ENCODE results near the gene EVI2A.

The EVI2A gene

DNA sequence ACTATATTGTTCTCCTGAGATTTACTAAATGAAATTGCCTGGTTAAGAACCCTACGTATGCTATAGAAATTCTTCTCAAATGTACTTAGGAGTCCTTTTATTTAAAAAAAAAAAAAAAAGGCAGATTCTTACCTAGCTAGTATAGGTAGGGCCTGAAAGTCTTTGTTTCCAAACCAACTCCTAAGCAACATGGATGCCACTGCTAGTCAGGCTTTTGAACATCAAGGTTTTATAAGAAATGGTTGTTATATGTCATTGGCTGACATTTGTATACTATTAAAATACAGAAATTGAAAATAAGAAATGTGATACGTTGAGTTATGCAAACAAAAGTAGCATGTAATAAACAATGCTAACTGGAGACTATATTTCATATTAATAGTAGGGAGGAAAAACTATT, 1.2 kb downstream of the EVI2A start:
- Histone ChIP-seq H3K4me2 (ENCODE audit: low read depth, low read length, poor library complexity, severe bottlenecking) (peak overlapping the region; percentile 83), H3K4me3 (ENCODE audit: low read length, poor library complexity, severe bottlenecking) (peak overlapping the region; percentile 73), H3F3A (ENCODE audit: low read depth) (peaks cover 5% of the 10 kb centered on the region; the same call in 1 of the 2 replicates), H4K20me1 (ENCODE audit: insufficient read depth, low read length, poor library complexity, severe bottlenecking) (no peaks in the 10 kb centered on the region), H3K27me3 (ENCODE audit: insufficient read depth, low read length, poor library complexity, severe bottlenecking) (no peaks in the 10 kb centered on the region), H3K79me2 (ENCODE audit: insufficient read depth, low read length) (peaks cover 55% of the 10 kb centered on the region), H3K4me1 (ENCODE audit: insufficient read depth, low read length, poor library complexity, severe bottlenecking) (peaks cover 54% of the 10 kb centered on the region), H2AFZ (ENCODE audit: low read length) (no peak overlapping the region), H3K9me2 (replicated peaks; ENCODE audit: low read depth, low read length) (no peaks in the 10 kb centered on the region), H3K9ac (ENCODE audit: low read depth, low read length, poor library complexity, severe bottlenecking) (peak overlapping the region; percentile 74), H3K36me3 (ENCODE audit: insufficient read depth, low read length) (no peaks in the 10 kb centered on the region), H3K9me3 (ENCODE audit: insufficient read depth, low read depth, low read length) (no peaks in the 10 kb centered on the region)
- TF ChIP-seq, protein P1, sequence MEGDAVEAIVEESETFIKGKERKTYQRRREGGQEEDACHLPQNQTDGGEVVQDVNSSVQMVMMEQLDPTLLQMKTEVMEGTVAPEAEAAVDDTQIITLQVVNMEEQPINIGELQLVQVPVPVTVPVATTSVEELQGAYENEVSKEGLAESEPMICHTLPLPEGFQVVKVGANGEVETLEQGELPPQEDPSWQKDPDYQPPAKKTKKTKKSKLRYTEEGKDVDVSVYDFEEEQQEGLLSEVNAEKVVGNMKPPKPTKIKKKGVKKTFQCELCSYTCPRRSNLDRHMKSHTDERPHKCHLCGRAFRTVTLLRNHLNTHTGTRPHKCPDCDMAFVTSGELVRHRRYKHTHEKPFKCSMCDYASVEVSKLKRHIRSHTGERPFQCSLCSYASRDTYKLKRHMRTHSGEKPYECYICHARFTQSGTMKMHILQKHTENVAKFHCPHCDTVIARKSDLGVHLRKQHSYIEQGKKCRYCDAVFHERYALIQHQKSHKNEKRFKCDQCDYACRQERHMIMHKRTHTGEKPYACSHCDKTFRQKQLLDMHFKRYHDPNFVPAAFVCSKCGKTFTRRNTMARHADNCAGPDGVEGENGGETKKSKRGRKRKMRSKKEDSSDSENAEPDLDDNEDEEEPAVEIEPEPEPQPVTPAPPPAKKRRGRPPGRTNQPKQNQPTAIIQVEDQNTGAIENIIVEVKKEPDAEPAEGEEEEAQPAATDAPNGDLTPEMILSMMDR (conservative IDR thresholded peaks at IDR 0.05; ENCODE audit: low read length): no peak
- no peak for TF ChIP-seq EZH2phosphoT487 (IDR thresholded peaks at IDR 0.05; ENCODE audit: borderline replicate concordance)

DNA sequence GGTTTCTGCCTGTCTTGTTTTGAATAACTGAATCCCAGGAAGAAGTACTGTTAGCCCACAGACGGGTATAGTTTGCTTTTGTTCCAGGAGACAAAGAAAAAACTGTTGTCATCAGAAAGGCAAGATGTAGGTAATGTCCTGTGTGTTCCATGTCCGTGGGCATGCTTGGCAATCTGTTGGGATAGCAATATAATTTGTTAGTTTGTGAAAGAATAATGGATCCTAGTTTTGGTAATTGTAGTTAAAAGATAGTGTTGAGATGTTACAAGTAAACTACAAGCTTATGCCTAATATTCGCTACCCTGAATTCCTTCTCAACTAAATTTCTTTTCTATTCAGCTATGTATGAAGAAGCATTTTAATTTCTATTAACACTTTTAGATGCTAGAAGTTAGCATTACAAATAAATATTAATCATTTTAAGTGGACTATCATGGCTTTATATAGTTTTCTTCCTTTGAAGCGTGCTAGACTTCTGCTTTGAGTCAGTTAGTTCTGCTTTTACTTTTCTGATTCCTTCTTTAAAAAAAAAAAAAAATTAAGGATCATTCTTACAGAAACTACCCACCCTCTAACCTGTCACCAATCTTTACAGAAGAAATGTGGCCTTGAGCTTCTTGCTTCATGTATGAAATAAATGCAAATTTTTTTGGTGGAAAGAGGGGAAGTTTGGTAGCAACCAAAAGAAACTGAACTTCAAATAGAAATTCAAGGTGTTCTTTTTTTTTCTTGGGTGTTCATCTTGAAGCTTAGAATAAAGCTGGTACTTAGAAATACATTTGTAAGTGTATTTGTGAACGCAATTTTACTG, 2.4 kb downstream of the EVI2A start:
- no peak overlapping the region for H2AFZ ChIP-seq (ENCODE audit: low read length)
- no peaks in the 10 kb centered on the region for H3K27me3 ChIP-seq (ENCODE audit: insufficient read depth, low read length, poor library complexity, severe bottlenecking)
- peaks cover 62% of the 10 kb centered on the region for H3K79me2 ChIP-seq (ENCODE audit: insufficient read depth, low read length)
- peak overlapping the region; percentile 74 for H3K9ac ChIP-seq (ENCODE audit: low read depth, low read length, poor library complexity, severe bottlenecking)
- H3K4me2 ChIP-seq (ENCODE audit: low read depth, low read length, poor library complexity, severe bottlenecking): peak overlapping the region; percentile 83
- no peaks in the 10 kb centered on the region for H3K36me3 ChIP-seq (ENCODE audit: insufficient read depth, low read length)
- no peaks in the 10 kb centered on the region for H4K20me1 ChIP-seq (ENCODE audit: insufficient read depth, low read length, poor library complexity, severe bottlenecking)
- peaks cover 9% of the 10 kb centered on the region for H3F3A ChIP-seq (ENCODE audit: low read depth)
- peaks cover 60% of the 10 kb centered on the region for H3K4me1 ChIP-seq (ENCODE audit: insufficient read depth, low read length, poor library complexity, severe bottlenecking)
- H3K9me3 ChIP-seq (ENCODE audit: insufficient read depth, low read depth, low read length): no peaks in the 10 kb centered on the region
- no peaks in the 10 kb centered on the region for H3K9me2 ChIP-seq (replicated peaks; ENCODE audit: low read depth, low read length)
- peak overlapping the region; percentile 73 for H3K4me3 ChIP-seq (ENCODE audit: low read length, poor library complexity, severe bottlenecking)
- TF ChIP-seq, protein P1 (conservative IDR thresholded peaks at IDR 0.05; ENCODE audit: low read length): no peak
- TF ChIP-seq EZH2phosphoT487 (IDR thresholded peaks at IDR 0.05; ENCODE audit: borderline replicate concordance): no peak

DNA sequence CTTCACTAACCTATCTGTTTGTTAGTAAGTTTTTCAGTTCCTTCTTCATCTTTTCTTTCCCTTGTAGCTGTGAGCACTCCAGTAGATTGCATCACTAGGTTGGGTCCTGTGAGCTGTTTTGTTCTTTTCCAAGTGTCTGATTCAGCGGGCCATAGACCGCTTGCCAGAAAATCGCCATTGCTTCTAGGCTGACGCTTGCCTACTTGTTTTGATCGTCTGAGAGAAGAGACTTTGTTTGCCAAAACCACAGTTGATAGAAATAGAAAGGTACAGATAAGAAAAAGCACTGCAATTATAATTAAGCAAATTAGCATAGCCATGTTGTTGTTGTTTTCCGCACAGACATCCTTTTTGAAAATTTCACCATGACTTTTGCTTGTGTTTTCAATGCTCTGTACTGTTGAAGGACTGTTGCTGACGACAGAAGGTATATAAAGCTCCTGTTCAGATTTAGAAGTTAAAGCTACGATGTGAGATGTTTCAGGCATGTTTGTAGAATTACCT, 3.1 kb downstream of the EVI2A start:
- no peaks in the 10 kb centered on the region for H3K9me3 ChIP-seq (ENCODE audit: insufficient read depth, low read depth, low read length)
- H2AFZ ChIP-seq (ENCODE audit: low read length): no peak overlapping the region
- H3F3A ChIP-seq (ENCODE audit: low read depth): peaks cover 13% of the 10 kb centered on the region
- H3K79me2 ChIP-seq (ENCODE audit: insufficient read depth, low read length): peaks cover 62% of the 10 kb centered on the region
- H3K36me3 ChIP-seq (ENCODE audit: insufficient read depth, low read length): no peaks in the 10 kb centered on the region
- peaks cover 64% of the 10 kb centered on the region for H3K4me1 ChIP-seq (ENCODE audit: insufficient read depth, low read length, poor library complexity, severe bottlenecking)
- H3K27me3 ChIP-seq (ENCODE audit: insufficient read depth, low read length, poor library complexity, severe bottlenecking): no peaks in the 10 kb centered on the region
- H3K9me2 ChIP-seq (replicated peaks; ENCODE audit: low read depth, low read length): no peaks in the 10 kb centered on the region
- no peak for TF ChIP-seq EZH2phosphoT487 (IDR thresholded peaks at IDR 0.05; ENCODE audit: borderline replicate concordance)
- TF ChIP-seq, protein P1 (conservative IDR thresholded peaks at IDR 0.05; ENCODE audit: low read length): no peak
- peak overlapping the region; percentile 83 for H3K4me2 ChIP-seq (ENCODE audit: low read depth, low read length, poor library complexity, severe bottlenecking)
- peak overlapping the region; percentile 73 for H3K4me3 ChIP-seq (ENCODE audit: low read length, poor library complexity, severe bottlenecking)
- no peaks in the 10 kb centered on the region for H4K20me1 ChIP-seq (ENCODE audit: insufficient read depth, low read length, poor library complexity, severe bottlenecking)
- H3K9ac ChIP-seq (ENCODE audit: low read depth, low read length, poor library complexity, severe bottlenecking): peak overlapping the region; percentile 74

All from Loucy (cell line).